ENCODE measurements around the gene FAM3D. TPM values are rescaled to one million over a fixed set of nuclear protein-coding genes. Genes with fewer than 3 reads are reported as not detected.

FAM3D gene
- polyA plus RNA-seq, 2 of the 4 experiments (the other 2 are of a cell fraction), result not detected

GRCh38 chr3:58652624-58653023 is 13.9 kb downstream of the FAM3D start:
- 6% methylated on average over 2 of the region's 2 CpGs for WGBS (ENCODE audit: missing lambda C conversion rate)
- Histone ChIP-seq H3K4me3 (no peak overlapping the region), H3K9me3 (no peaks in the 10 kb centered on the region), H3K4me1 (no peaks in the 10 kb centered on the region), H3K4me2 (no peak overlapping the region), H3K27ac (no peak overlapping the region)
- TF ChIP-seq EP300 (IDR thresholded peaks at IDR 0.05), result no peak
- no peak for TF ChIP-seq CEBPB (IDR thresholded peaks at IDR 0.05)
- TF ChIP-seq RNF2 (IDR thresholded peaks at IDR 0.05; ENCODE audit: borderline replicate concordance, low read depth), result no peak
- TF ChIP-seq RAD21 (conservative IDR thresholded peaks at IDR 0.05 in 1 of 2, IDR thresholded peaks at IDR 0.05 in 1 of 2), result no peak
- no peak for TF ChIP-seq CBX8 (IDR thresholded peaks at IDR 0.05)
- no peak for TF ChIP-seq EHF (CRISPR knock-in tag; IDR thresholded peaks at IDR 0.05)
- TF ChIP-seq BHLHE40 (IDR thresholded peaks at IDR 0.05; ENCODE audit: low read depth, low read length), result no peak
- no peak for TF ChIP-seq HOXA7 (CRISPR knock-in tag; IDR thresholded peaks at IDR 0.05)
- TF ChIP-seq ZNF302 (CRISPR knock-in tag; IDR thresholded peaks at IDR 0.05), result no peak
- no peak for TF ChIP-seq SREBF2 (IDR thresholded peaks at IDR 0.05)
- no peak for TF ChIP-seq ZC3H11A (IDR thresholded peaks at IDR 0.05)
- TF ChIP-seq MAX (IDR thresholded peaks at IDR 0.05), result no peak
- no peak for TF ChIP-seq CBX2 (IDR thresholded peaks at IDR 0.05; ENCODE audit: borderline replicate concordance, low read depth)
- TF ChIP-seq NR3C1 (IDR thresholded peaks at IDR 0.05), result no peak
- ChIA-PET POLR2A (no interaction called here), CTCF (interaction anchor here (0.7 kb wide), 1 partner anchor 22 kb away, joined by 3 read pairs; no protein-coding TSS in a partner anchor)
- ATAC-seq (no peak), DNase-seq (ENCODE audit: low read depth in 1 of 2, low spot score in 1 of 2) (no peak), FAIRE-seq (no peak)

GRCh38 chr3:58651276-58651675 is 15.3 kb downstream of the FAM3D start:
- ChIA-PET CTCF (no interaction called here), POLR2A (no interaction called here)
- no peaks in the 10 kb centered on the region for H3K4me1 ChIP-seq
- ATAC-seq (no peak), FAIRE-seq (no peak), DNase-seq (ENCODE audit: low read depth in 1 of 2, low spot score in 1 of 2) (no peak)
- H3K27ac ChIP-seq, result no peak overlapping the region
- no peak overlapping the region for H3K4me3 ChIP-seq
- H3K4me2 ChIP-seq, result no peak overlapping the region
- no peaks in the 10 kb centered on the region for H3K9me3 ChIP-seq
- TF ChIP-seq REST (IDR thresholded peaks at IDR 0.05), result no peak
- no peak for TF ChIP-seq NR3C1 (IDR thresholded peaks at IDR 0.05)
- no peak for TF ChIP-seq ZC3H11A (IDR thresholded peaks at IDR 0.05)
- no peak for TF ChIP-seq EP300 (IDR thresholded peaks at IDR 0.05)
- no peak for TF ChIP-seq SREBF2 (IDR thresholded peaks at IDR 0.05)
- TF ChIP-seq RARB (CRISPR knock-in tag; IDR thresholded peaks at IDR 0.05), result no peak
- no peak for TF ChIP-seq HEYL (CRISPR knock-in tag; IDR thresholded peaks at IDR 0.05)
- no peak for TF ChIP-seq HES2 (IDR thresholded peaks at IDR 0.05)

- TF ChIP-seq MAZ (IDR thresholded peaks at IDR 0.05; ENCODE audit: borderline replicate concordance, low read depth, low read length), result no peak
- TF ChIP-seq MYC (IDR thresholded peaks at IDR 0.05; ENCODE audit: borderline replicate concordance, low read length), result no peak
- no peak for TF ChIP-seq BHLHE40 (IDR thresholded peaks at IDR 0.05; ENCODE audit: low read depth, low read length)
- no peak for TF ChIP-seq HOXA7 (CRISPR knock-in tag; IDR thresholded peaks at IDR 0.05)
- TF ChIP-seq FOSL2 (IDR thresholded peaks at IDR 0.05), result no peak
- no peak for TF ChIP-seq FOSL2 (CRISPR knock-in tag; IDR thresholded peaks at IDR 0.05)
- no peak for TF ChIP-seq SREBF2 (IDR thresholded peaks at IDR 0.05)
- TF ChIP-seq SMC3 (IDR thresholded peaks at IDR 0.05), result no peak
- no peak for TF ChIP-seq NPAS2 (CRISPR knock-in tag; IDR thresholded peaks at IDR 0.05; ENCODE audit: borderline replicate concordance)
- no peak for TF ChIP-seq ZFP36 (IDR thresholded peaks at IDR 0.05; ENCODE audit: borderline replicate concordance, partially characterized antibody)
- TF ChIP-seq HOXB5 (CRISPR knock-in tag; IDR thresholded peaks at IDR 0.05), result no peak
- no peak for TF ChIP-seq USF2 (IDR thresholded peaks at IDR 0.05)
- TF ChIP-seq ZC3H11A (IDR thresholded peaks at IDR 0.05), result no peak
- ATAC-seq (no peak), DNase-seq (ENCODE audit: low read depth in 1 of 2, low spot score in 1 of 2) (no peak), FAIRE-seq (no peak)
- ChIA-PET POLR2A (no interaction called here), CTCF (no interaction called here)
- no peak overlapping the region for H3K4me3 ChIP-seq
- no peak overlapping the region for H3K27ac ChIP-seq
- no peak overlapping the region for H3K4me2 ChIP-seq
- H3K4me1 ChIP-seq, result no peaks in the 10 kb centered on the region
- 36% methylated on average over 2 of the region's 3 CpGs for WGBS (ENCODE audit: missing lambda C conversion rate)
- H3K9me3 ChIP-seq, result no peaks in the 10 kb centered on the region
Observed at GRCh38 chr3:58647381-58648141, 19.0 kb downstream of the FAM3D start.

All from A549 (cell line).